ENCODE measurements around the gene SAMSN1.

Gene SAMSN1

DNA sequence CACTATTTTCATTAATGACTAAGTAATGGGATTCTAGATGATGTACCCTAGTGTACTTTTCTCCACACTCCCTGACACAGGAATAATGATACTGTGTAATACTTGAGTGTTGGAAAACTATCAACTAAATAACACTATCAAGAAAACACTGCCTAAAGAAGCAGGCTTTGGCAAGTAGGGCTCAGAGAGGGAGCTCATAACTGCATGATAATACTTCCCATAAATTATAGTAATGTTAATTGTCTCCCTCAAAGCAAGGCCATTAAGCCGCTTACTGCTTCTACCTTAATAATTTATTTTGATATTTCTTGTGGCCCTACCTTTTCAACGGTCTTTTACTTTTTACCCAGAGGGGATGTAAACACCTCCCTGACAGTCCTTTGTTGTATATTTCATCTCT is 69.0 kb downstream of the SAMSN1 start:
- TF ChIP-seq, protein P1, sequence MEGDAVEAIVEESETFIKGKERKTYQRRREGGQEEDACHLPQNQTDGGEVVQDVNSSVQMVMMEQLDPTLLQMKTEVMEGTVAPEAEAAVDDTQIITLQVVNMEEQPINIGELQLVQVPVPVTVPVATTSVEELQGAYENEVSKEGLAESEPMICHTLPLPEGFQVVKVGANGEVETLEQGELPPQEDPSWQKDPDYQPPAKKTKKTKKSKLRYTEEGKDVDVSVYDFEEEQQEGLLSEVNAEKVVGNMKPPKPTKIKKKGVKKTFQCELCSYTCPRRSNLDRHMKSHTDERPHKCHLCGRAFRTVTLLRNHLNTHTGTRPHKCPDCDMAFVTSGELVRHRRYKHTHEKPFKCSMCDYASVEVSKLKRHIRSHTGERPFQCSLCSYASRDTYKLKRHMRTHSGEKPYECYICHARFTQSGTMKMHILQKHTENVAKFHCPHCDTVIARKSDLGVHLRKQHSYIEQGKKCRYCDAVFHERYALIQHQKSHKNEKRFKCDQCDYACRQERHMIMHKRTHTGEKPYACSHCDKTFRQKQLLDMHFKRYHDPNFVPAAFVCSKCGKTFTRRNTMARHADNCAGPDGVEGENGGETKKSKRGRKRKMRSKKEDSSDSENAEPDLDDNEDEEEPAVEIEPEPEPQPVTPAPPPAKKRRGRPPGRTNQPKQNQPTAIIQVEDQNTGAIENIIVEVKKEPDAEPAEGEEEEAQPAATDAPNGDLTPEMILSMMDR (IDR thresholded peaks at IDR 0.05; ENCODE audit: low read depth, low read length): no peak
- H3K4me3 ChIP-seq (ENCODE audit: low read depth, low read length): no peak overlapping the region

- TF ChIP-seq, protein P1 (IDR thresholded peaks at IDR 0.05; ENCODE audit: low read depth, low read length): no peak
- no peak overlapping the region for H3K4me3 ChIP-seq (ENCODE audit: low read depth, low read length)
These were observed 71.1 kb downstream of the SAMSN1 start for GRCh38 chr21:14474995-14475394.

DNA sequence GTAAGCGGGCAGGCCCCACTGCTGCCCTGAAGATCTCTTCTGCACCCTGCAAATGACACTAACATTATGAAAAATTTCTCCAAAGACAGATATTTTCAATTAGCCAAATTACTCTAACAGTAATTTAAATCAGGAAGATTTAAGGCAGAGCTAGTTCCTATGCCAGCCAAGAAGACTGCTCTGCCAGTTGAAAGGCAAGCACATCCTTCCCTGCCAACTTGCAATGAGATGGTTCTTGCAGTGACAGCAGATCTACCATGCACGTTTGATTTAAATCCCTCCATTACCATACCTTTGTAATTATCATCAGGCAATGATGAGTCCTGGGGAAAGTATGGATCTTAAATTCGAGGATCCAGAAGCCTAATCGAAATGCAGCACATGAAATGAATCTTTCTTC is 76.5 kb downstream of the SAMSN1 start:
- TF ChIP-seq, protein P1 (IDR thresholded peaks at IDR 0.05; ENCODE audit: low read depth, low read length): no peak
- H3K4me3 ChIP-seq (ENCODE audit: low read depth, low read length): no peak overlapping the region

DNA sequence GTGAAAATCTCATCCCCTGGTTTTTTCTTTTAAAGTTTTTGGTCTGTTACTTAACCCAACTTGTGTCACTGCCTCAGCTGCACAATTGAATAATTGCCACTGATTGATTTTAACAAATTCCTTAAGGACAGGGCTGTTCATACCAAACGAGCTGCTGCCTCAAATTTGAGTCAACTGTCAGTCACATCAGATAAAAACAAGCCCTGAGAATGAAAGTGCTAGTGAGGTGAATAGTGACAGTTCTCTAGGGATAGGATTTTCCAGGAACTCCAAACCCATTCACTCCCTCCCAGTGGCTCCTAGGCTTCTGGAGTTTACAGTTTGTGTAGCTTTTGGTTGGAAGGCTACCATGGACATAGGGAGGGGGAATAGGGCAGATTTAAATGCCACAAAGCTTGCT is 79.4 kb downstream of the SAMSN1 start:
- TF ChIP-seq, protein P1 (IDR thresholded peaks at IDR 0.05; ENCODE audit: low read depth, low read length): no peak
- H3K4me3 ChIP-seq (ENCODE audit: low read depth, low read length): no peak overlapping the region

DNA sequence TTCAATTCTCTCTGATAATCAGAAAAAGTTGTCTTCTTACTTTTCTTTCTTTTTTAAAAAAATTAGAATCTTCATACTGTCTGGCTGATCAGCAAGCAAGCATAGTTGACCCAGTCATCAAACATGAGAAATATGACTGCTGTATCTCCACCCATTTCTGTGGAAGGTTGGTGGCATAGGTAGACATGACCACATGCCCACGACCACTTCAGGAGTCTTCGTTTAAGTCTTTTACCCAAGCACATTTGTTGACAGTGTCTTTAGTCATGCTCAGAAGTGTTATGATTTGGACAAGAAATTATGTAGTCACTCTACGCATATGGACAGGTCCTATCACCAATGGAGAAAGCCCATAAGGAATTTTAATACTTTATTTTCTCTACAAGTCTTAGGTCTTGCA is 88.4 kb downstream of the SAMSN1 start:
- no peak overlapping the region for H3K4me3 ChIP-seq (ENCODE audit: low read depth, low read length)
- TF ChIP-seq, protein P1 (IDR thresholded peaks at IDR 0.05; ENCODE audit: low read depth, low read length): no peak

DNA sequence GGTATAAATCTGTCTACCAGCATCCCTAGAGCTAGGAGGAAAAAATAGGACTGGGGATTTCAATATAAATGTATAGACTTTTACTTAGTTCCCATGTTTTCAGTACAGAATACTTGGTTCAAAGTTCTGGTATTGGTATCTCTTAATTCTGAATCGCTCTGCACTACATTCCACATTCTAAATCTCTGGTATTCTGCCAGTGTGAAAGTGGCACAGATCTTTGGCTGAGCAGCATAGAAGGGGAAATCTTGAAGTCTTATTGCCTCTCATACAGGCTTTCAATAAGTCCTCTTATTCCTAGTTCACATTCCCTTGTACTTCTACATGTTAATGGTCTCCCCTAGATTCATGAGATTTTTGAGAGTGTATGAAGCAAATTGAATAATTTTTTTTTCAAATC is 89.2 kb downstream of the SAMSN1 start:
- H3K4me3 ChIP-seq (ENCODE audit: low read depth, low read length): no peak overlapping the region
- TF ChIP-seq, protein P1 (IDR thresholded peaks at IDR 0.05; ENCODE audit: low read depth, low read length): no peak

DNA sequence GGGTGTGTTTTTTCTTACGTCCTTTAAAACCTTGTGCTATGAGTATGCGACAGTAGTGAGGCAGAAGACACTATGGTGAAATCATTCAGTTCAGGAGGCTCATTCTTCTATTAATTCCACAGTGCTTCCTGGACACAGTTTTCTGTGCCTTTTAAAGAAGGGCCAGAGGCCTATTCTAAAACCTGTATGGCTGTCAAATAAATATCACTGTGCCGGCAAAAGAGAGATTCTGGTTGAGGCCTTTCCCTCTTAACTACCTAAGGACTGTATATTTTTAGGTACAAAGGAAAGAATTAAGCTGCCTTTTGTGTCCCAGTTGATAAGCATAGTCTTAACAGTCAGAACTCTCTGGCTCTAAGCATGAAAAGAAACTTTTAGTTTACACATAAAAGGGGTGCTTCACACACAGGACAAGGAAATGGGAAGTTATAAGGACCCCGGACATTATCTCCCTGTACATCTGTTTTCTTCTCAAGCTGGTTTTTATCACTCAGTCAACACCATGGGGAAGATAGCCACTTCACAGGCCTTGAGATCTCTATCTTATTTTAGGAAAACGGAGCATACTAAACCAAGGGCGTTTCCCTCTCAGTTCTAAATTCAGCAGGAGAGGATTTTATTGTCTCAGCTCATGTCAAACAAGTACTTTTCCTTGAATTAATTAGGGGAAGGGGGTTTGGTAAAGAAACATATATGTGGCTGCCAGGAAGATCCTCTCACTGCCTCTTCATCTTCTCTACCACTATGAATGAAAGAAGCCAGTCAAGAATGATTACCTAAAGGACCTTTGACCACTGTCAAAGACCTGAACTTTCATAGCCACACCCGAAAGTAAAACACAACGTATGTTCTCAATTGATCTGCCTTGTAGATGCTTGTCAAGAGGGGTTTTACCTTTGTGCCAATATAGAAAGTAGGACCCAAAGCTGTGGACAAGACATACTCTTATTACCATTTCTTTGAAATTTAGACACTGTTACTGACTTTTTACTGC is 91.8 kb downstream of the SAMSN1 start:
- TF ChIP-seq, protein P1 (IDR thresholded peaks at IDR 0.05; ENCODE audit: low read depth, low read length): no peak

More for the DNA sequence above, 91.8 kb downstream of the SAMSN1 start:
- no peak overlapping the region for H3K4me3 ChIP-seq (ENCODE audit: low read depth, low read length)
